ENCODE results near the gene KRTAP9-7.
"Not testable (repeated sequence)": the region's sequence is repeated elsewhere in the genome, so short reads cannot be mapped to it uniquely, and the experiment has no call there.

DNA sequence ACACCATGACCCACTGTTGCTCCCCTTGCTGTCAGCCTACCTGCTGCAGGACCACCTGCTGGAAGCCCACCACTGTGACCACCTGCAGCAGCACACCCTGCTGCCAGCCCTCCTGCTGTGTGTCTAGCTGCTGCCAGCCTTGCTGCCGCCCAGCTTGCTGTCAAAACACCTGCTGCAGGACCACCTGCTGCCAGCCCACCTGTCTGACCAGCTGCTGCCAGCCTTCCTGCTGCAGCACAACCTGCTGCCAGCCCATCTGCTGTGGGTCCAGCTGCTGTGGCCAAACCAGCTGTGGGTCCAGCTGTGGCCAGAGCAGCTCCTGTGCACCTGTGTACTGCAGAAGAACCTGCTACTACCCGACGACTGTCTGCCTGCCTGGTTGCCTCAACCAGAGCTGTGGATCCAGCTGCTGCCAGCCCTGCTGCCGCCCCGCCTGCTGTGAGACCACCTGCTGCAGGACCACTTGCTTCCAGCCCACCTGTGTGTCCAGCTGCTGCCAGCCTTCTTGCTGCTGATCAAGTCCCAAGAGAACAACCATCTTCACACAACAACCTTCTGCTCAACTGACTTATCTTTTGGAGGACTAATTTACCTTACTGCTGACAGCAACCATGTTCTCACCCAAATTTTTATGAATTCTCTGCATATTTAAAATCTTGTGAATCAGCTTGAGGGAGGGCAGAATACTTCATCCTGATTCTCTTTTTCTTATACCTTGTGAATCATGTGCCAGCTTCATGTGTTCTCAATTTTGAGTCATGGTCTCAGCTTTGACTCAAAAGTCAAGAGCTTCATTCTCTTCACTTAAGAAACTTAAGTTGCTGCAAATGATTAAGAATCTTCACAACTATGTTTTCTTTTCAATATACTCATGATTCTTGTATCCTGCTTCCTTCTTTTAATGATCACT lies 19.9 kb upstream of the KRTAP9-7 start, which contains the start of gene KRTAP9-9:
- TF ChIP-seq POLR2A, POLR2AphosphoS5, TAF1 (IDR thresholded peaks at IDR 0.05; ENCODE audit: low read depth, low read length): not testable (repeated sequence)

Data from GM12891 (cell line).